ENCODE data around the gene SLC24A4. TPM values are rescaled to one million over a fixed set of nuclear protein-coding genes. Genes with fewer than 3 reads are reported as not detected.

SLC24A4 gene
- polyA plus RNA-seq, 4 donors = 0.16 to 0.31 TPM; not detected in 2

GRCh38 chr14:92310776-92311375 is 12.1 kb upstream of the SLC24A4 start:
- DNase-seq = peak in 1 of 2 donors; percentile 1
- Histone ChIP-seq H3K27me3 (ENCODE audit: control insufficient read depth in 3 of 3, insufficient read depth in 3 of 3, low read length in 3 of 3) (peaks cover 0 to 3% (median 0%) of the 10 kb centered on the region in 3 donors), H3K36me3 (ENCODE audit: control insufficient read depth in 3 of 3, insufficient read depth in 2 of 3, low read depth in 1 of 3, low read length in 3 of 3) (no peaks in the 10 kb centered on the region), H3K4me3 (ENCODE audit: low read depth in 1 of 3, low read length in 3 of 3) (no peak overlapping the region), H3K9me3 (ENCODE audit: control insufficient read depth in 2 of 2, insufficient read depth in 1 of 2, low read depth in 1 of 2, low read length in 1 of 2) (peaks cover 0 to 4% of the 10 kb centered on the region in 2 donors), H3K27ac (ENCODE audit: low read depth in 1 of 3, low read length in 2 of 3) (no peak overlapping the region), H3K4me1 (ENCODE audit: control insufficient read depth in 3 of 3, insufficient read depth in 2 of 3, low read depth in 1 of 3, low read length in 2 of 3) (no peaks in the 10 kb centered on the region)
- no peak for FAIRE-seq
- 61 to 80% (median 75%) methylated on average over 6 of the region's 6 CpGs for WGBS, 3 donors

GRCh38 chr14:92314182-92314581 is 8.8 kb upstream of the SLC24A4 start:
- H3K4me1 ChIP-seq (ENCODE audit: control insufficient read depth in 3 of 3, insufficient read depth in 2 of 3, low read depth in 1 of 3, low read length in 2 of 3) = no peaks in the 10 kb centered on the region
- H3K36me3 ChIP-seq (ENCODE audit: control insufficient read depth in 3 of 3, insufficient read depth in 2 of 3, low read depth in 1 of 3, low read length in 3 of 3) = no peaks in the 10 kb centered on the region
- no peak overlapping the region for H3K27ac ChIP-seq (ENCODE audit: low read depth in 1 of 3, low read length in 2 of 3)
- H3K9me3 ChIP-seq (ENCODE audit: control insufficient read depth in 2 of 2, insufficient read depth in 1 of 2, low read depth in 1 of 2, low read length in 1 of 2) = peaks cover 0 to 4% of the 10 kb centered on the region in 2 donors
- DNase-seq = no peak
- H3K27me3 ChIP-seq (ENCODE audit: control insufficient read depth in 3 of 3, insufficient read depth in 3 of 3, low read length in 3 of 3) = peaks cover 0 to 4% (median 0%) of the 10 kb centered on the region in 3 donors
- H3K4me3 ChIP-seq (ENCODE audit: low read depth in 1 of 3, low read length in 3 of 3) = no peak overlapping the region
- FAIRE-seq = no peak
- WGBS, 3 donors = 65 to 71% (median 71%) methylated on average over 1 of the region's 1 CpG

GRCh38 chr14:92315050-92315805 is 7.7 kb upstream of the SLC24A4 start:
- Histone ChIP-seq H3K27ac (ENCODE audit: low read depth in 1 of 3, low read length in 2 of 3) (no peak overlapping the region), H3K27me3 (ENCODE audit: control insufficient read depth in 3 of 3, insufficient read depth in 3 of 3, low read length in 3 of 3) (peaks cover 0 to 9% (median 0%) of the 10 kb centered on the region in 3 donors), H3K9me3 (ENCODE audit: control insufficient read depth in 2 of 2, insufficient read depth in 1 of 2, low read depth in 1 of 2, low read length in 1 of 2) (peaks cover 0 to 4% of the 10 kb centered on the region in 2 donors), H3K36me3 (ENCODE audit: control insufficient read depth in 3 of 3, insufficient read depth in 2 of 3, low read depth in 1 of 3, low read length in 3 of 3) (no peaks in the 10 kb centered on the region), H3K4me1 (ENCODE audit: control insufficient read depth in 3 of 3, insufficient read depth in 2 of 3, low read depth in 1 of 3, low read length in 2 of 3) (no peaks in the 10 kb centered on the region), H3K4me3 (ENCODE audit: low read depth in 1 of 3, low read length in 3 of 3) (no peak overlapping the region)
- FAIRE-seq (no peak), DNase-seq (no peak)
- WGBS, 3 donors = 73 to 84% (median 73%) methylated on average over 11 of the region's 11 CpGs

- FAIRE-seq (no peak), DNase-seq (no peak)
- Histone ChIP-seq H3K4me3 (ENCODE audit: low read depth in 1 of 3, low read length in 3 of 3) (no peak overlapping the region), H3K4me1 (ENCODE audit: control insufficient read depth in 3 of 3, insufficient read depth in 2 of 3, low read depth in 1 of 3, low read length in 2 of 3) (no peaks in the 10 kb centered on the region), H3K9me3 (ENCODE audit: control insufficient read depth in 2 of 2, insufficient read depth in 1 of 2, low read depth in 1 of 2, low read length in 1 of 2) (no peaks in the 10 kb centered on the region), H3K27ac (ENCODE audit: low read depth in 1 of 3, low read length in 2 of 3) (no peak overlapping the region), H3K27me3 (ENCODE audit: control insufficient read depth in 3 of 3, insufficient read depth in 3 of 3, low read length in 3 of 3) (peaks cover 0 to 12% (median 0%) of the 10 kb centered on the region in 3 donors), H3K36me3 (ENCODE audit: control insufficient read depth in 3 of 3, insufficient read depth in 2 of 3, low read depth in 1 of 3, low read length in 3 of 3) (no peaks in the 10 kb centered on the region)
- WGBS, 3 donors = 43 to 47% (median 45%) methylated on average over 4 of the region's 4 CpGs
Observed at GRCh38 chr14:92316176-92316575, 6.8 kb upstream of the SLC24A4 start.

- H3K4me3 ChIP-seq (ENCODE audit: low read depth in 1 of 3, low read length in 3 of 3) = no peak overlapping the region
- no peak overlapping the region for H3K27ac ChIP-seq (ENCODE audit: low read depth in 1 of 3, low read length in 2 of 3)
- DNase-seq (no peak), FAIRE-seq (no peak)
- WGBS, 3 donors = 78 to 83% (median 78%) methylated on average over 6 of the region's 6 CpGs
- H3K36me3 ChIP-seq (ENCODE audit: control insufficient read depth in 3 of 3, insufficient read depth in 2 of 3, low read depth in 1 of 3, low read length in 3 of 3) = no peaks in the 10 kb centered on the region
- H3K9me3 ChIP-seq (ENCODE audit: control insufficient read depth in 2 of 2, insufficient read depth in 1 of 2, low read depth in 1 of 2, low read length in 1 of 2) = no peaks in the 10 kb centered on the region
- H3K27me3 ChIP-seq (ENCODE audit: control insufficient read depth in 3 of 3, insufficient read depth in 3 of 3, low read length in 3 of 3) = peaks cover 0 to 20% (median 4%) of the 10 kb centered on the region in 3 donors
- H3K4me1 ChIP-seq (ENCODE audit: control insufficient read depth in 3 of 3, insufficient read depth in 2 of 3, low read depth in 1 of 3, low read length in 2 of 3) = no peaks in the 10 kb centered on the region
Observed at GRCh38 chr14:92316937-92317336, 6.0 kb upstream of the SLC24A4 start.

GRCh38 chr14:92317511-92317910 is 5.5 kb upstream of the SLC24A4 start:
- no peak for DNase-seq
- Histone ChIP-seq H3K4me1 (ENCODE audit: control insufficient read depth in 3 of 3, insufficient read depth in 2 of 3, low read depth in 1 of 3, low read length in 2 of 3) (no peaks in the 10 kb centered on the region), H3K27ac (ENCODE audit: low read depth in 1 of 3, low read length in 2 of 3) (no peak overlapping the region), H3K36me3 (ENCODE audit: control insufficient read depth in 3 of 3, insufficient read depth in 2 of 3, low read depth in 1 of 3, low read length in 3 of 3) (no peaks in the 10 kb centered on the region), H3K27me3 (ENCODE audit: control insufficient read depth in 3 of 3, insufficient read depth in 3 of 3, low read length in 3 of 3) (peaks cover 3 to 25% (median 4%) of the 10 kb centered on the region in 3 donors), H3K4me3 (ENCODE audit: low read depth in 1 of 3, low read length in 3 of 3) (no peak overlapping the region), H3K9me3 (ENCODE audit: control insufficient read depth in 2 of 2, insufficient read depth in 1 of 2, low read depth in 1 of 2, low read length in 1 of 2) (no peaks in the 10 kb centered on the region)
- no peak for FAIRE-seq
- 56 to 59% (median 58%) methylated on average over 5 of the region's 5 CpGs for WGBS, 3 donors

- Histone ChIP-seq H3K36me3 (ENCODE audit: control insufficient read depth in 3 of 3, insufficient read depth in 2 of 3, low read depth in 1 of 3, low read length in 3 of 3) (no peaks in the 10 kb centered on the region), H3K4me3 (ENCODE audit: low read depth in 1 of 3, low read length in 3 of 3) (no peak overlapping the region), H3K27me3 (ENCODE audit: control insufficient read depth in 3 of 3, insufficient read depth in 3 of 3, low read length in 3 of 3) (peaks cover 12 to 61% (median 17%) of the 10 kb centered on the region in 3 donors), H3K9me3 (ENCODE audit: control insufficient read depth in 2 of 2, insufficient read depth in 1 of 2, low read depth in 1 of 2, low read length in 1 of 2) (no peaks in the 10 kb centered on the region), H3K27ac (ENCODE audit: low read depth in 1 of 3, low read length in 2 of 3) (no peak overlapping the region), H3K4me1 (ENCODE audit: control insufficient read depth in 3 of 3, insufficient read depth in 2 of 3, low read depth in 1 of 3, low read length in 2 of 3) (no peaks in the 10 kb centered on the region)
- WGBS, 3 donors = 48 to 64% (median 59%) methylated on average over 6 of the region's 6 CpGs
- DNase-seq = no peak
- FAIRE-seq = no peak
Observed at GRCh38 chr14:92321701-92322100, 1.3 kb upstream of the SLC24A4 start.

- FAIRE-seq = no peak
- H3K27me3 ChIP-seq (ENCODE audit: control insufficient read depth in 3 of 3, insufficient read depth in 3 of 3, low read length in 3 of 3) = peaks cover 12 to 64% (median 17%) of the 10 kb centered on the region in 3 donors
Observed at GRCh38 chr14:92322516-92322915, 449 bp upstream of the SLC24A4 start.

More at GRCh38 chr14:92322516-92322915, 449 bp upstream of the SLC24A4 start:
- Histone ChIP-seq H3K9me3 (ENCODE audit: control insufficient read depth in 2 of 2, insufficient read depth in 1 of 2, low read depth in 1 of 2, low read length in 1 of 2) (no peaks in the 10 kb centered on the region), H3K36me3 (ENCODE audit: control insufficient read depth in 3 of 3, insufficient read depth in 2 of 3, low read depth in 1 of 3, low read length in 3 of 3) (no peaks in the 10 kb centered on the region), H3K4me1 (ENCODE audit: control insufficient read depth in 3 of 3, insufficient read depth in 2 of 3, low read depth in 1 of 3, low read length in 2 of 3) (no peaks in the 10 kb centered on the region), H3K27ac (ENCODE audit: low read depth in 1 of 3, low read length in 2 of 3) (no peak overlapping the region), H3K4me3 (ENCODE audit: low read depth in 1 of 3, low read length in 3 of 3) (no peak overlapping the region)
- DNase-seq = no peak
- WGBS, 3 donors = 8 to 12% (median 11%) methylated on average over 23 of the region's 23 CpGs
